Nephron (organoid): Measurements from ENCODE around the gene FGD2.
"Not testable (repeated sequence)": the region's sequence is repeated elsewhere in the genome, so short reads cannot be mapped to it uniquely, and the experiment has no call there.

Source experiments
- H3K27ac Mint-ChIP-seq, 3 experiments: 2 replicates each; pipeline ENCODE4 v1.8.0; 2020; ENCODE audit warnings: mixed read lengths in 3 of 3, mild to moderate bottlenecking in 2 of 3, moderate library complexity in 1 of 3
- H3K27me3 Mint-ChIP-seq: 2 replicates; pipeline ENCODE4 v1.8.0; 2021; ENCODE audit warnings: low read depth, mild to moderate bottlenecking, moderate library complexity, mixed read lengths
- H3K36me3 Mint-ChIP-seq: 2 replicates; pipeline ENCODE4 v1.8.0; 2020; ENCODE audit warnings: low read depth, mixed read lengths
- H3K4me1 Mint-ChIP-seq: 2 replicates; pipeline ENCODE4 v1.8.0; 2020; ENCODE audit warnings: mixed read lengths
- H3K4me3 Mint-ChIP-seq, 3 experiments: 2 replicates each; pipeline ENCODE4 v1.8.0; 2020; ENCODE audit warnings: mild to moderate bottlenecking in 3 of 3, mixed read lengths in 3 of 3, moderate library complexity in 2 of 3
- H3K9me3 Mint-ChIP-seq: 2 replicates; pipeline ENCODE4 v1.8.0; 2020; ENCODE audit warnings: mixed read lengths
- TF ChIP-seq, protein P1 (sequence below), 3 experiments: fragments of 200-600 bp; sonication (generic); IDR thresholded peaks; one replicate each; pipeline ENCODE4 v1.5.0; 2021; ENCODE audit warnings: antibody characterized with exemption in 3 of 3; ENCODE audit not compliant: unreplicated experiment in 3 of 3

Gene FGD2

DNA sequence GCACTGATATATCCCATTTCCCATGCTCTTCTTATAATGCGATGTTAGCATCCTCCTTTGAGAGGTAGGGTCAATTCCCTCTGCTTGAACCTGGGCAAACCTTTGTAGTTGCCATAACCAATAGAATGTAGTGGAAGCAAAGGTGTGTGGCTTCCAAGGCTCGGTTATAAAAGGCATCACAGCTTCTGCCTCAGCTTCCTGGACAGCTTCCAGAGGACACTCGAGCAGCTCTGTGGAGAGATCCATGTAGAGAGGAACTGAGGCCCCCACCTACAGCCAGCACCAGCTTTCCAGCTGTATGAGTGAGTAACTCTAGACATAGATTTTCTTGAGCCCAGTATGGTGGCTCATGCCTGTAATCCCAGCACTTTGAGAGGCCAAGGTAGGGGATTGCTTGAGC lies 36.7 kb downstream of the FGD2 start:
- peaks cover 18% of the 10 kb centered on the region for H3K4me1 Mint-ChIP-seq
- H3K27me3 Mint-ChIP-seq = peaks cover 3% of the 10 kb centered on the region
- no peaks in the 10 kb centered on the region for H3K36me3 Mint-ChIP-seq
- TF ChIP-seq, protein P1, sequence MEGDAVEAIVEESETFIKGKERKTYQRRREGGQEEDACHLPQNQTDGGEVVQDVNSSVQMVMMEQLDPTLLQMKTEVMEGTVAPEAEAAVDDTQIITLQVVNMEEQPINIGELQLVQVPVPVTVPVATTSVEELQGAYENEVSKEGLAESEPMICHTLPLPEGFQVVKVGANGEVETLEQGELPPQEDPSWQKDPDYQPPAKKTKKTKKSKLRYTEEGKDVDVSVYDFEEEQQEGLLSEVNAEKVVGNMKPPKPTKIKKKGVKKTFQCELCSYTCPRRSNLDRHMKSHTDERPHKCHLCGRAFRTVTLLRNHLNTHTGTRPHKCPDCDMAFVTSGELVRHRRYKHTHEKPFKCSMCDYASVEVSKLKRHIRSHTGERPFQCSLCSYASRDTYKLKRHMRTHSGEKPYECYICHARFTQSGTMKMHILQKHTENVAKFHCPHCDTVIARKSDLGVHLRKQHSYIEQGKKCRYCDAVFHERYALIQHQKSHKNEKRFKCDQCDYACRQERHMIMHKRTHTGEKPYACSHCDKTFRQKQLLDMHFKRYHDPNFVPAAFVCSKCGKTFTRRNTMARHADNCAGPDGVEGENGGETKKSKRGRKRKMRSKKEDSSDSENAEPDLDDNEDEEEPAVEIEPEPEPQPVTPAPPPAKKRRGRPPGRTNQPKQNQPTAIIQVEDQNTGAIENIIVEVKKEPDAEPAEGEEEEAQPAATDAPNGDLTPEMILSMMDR (IDR thresholded peaks at IDR 0.05; ENCODE audit: unreplicated experiment in 3 of 3) = no peak
- H3K4me3 Mint-ChIP-seq = no peak overlapping the region
- peaks cover 2% of the 10 kb centered on the region for H3K9me3 Mint-ChIP-seq
- H3K27ac Mint-ChIP-seq = no peak overlapping the region

DNA sequence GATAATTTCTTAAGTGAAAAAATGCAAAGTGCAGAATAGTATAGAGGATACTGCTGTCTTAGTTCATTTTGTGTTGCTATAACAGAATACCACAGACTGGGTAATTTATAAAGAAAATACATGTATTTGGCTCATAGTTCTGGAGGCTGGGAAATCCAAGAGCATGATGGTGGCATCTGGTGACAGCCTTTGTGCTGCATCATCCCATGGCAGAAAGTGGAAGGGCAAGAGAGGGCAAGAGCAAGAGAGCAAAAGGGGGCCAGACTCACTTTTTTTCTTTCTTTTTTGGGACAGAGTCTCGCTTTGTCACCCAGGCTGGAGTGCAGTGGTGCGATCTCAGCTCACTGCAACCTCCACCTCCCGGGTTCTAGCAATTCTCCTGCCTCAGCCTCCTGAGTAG lies 37.6 kb downstream of the FGD2 start:
- H3K27ac Mint-ChIP-seq, H3K9me3 Mint-ChIP-seq, H3K27me3 Mint-ChIP-seq, H3K4me3 Mint-ChIP-seq, H3K36me3 Mint-ChIP-seq: not testable (repeated sequence)
- H3K4me1 Mint-ChIP-seq = peaks cover 16% of the 10 kb centered on the region

DNA sequence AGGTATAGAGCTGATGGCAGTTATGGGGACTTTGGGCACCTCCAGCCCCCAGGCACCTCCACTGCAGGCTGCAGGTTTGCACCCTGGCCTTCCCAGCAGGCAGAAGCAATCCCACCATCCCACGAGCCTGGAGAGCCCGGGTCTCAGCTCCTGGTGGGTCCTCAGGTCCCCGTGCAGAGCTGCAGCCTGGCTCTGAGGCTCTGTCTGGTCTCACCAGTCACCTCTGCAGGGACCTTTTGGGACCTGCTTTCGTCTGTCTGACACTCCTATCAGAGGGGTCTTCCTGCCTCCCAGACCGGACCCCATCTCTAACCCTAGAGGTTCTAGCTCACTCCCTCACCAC lies 41.9 kb downstream of the FGD2 start:
- Mint-ChIP-seq H3K9me3 (peaks cover 2% of the 10 kb centered on the region), H3K27ac (no peak overlapping the region), H3K4me1 (peaks cover 22% of the 10 kb centered on the region), H3K27me3 (peaks cover 3% of the 10 kb centered on the region), H3K4me3 (no peak overlapping the region), H3K36me3 (no peaks in the 10 kb centered on the region)
- TF ChIP-seq, protein P1 (IDR thresholded peaks at IDR 0.05; ENCODE audit: unreplicated experiment in 3 of 3) = no peak

DNA sequence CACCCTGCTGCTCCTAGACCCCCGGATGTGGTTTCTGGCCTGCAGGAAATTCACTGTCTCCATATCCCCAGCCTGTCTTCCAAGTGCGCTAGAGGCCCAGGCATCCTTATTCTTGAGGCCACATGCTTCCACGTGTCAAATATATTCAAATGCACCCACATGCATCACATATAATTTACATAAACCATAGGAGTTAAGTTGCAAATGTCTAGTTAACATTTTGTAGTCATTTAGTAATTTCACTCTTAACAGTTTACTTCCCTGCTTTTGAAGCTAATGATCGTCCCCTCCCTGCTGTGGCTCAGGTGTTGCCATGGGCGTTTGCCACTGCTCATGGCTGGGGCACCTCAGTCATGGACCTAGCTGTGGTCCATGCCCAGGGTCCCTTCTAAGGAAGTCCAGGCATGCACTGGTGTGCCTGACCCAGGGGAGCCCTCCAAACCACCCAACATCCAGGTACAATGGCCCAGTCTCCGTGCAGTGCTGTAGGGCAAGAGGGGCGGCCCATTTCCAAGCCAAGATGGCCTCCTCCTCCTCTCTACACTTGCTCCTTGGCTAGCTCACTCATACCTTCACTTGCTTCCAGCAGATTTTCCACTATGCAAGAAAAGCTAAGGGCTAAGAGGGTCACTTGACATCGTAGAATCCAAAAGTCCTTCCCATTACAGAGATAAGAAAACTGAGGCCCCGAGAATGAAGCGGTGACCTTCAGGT lies 42.4 kb downstream of the FGD2 start:
- Mint-ChIP-seq H3K27ac (peak overlapping the region in 1 of 3 experiments; percentile 43), H3K36me3 (no peaks in the 10 kb centered on the region), H3K9me3 (peaks cover 2% of the 10 kb centered on the region), H3K4me3 (no peak overlapping the region), H3K4me1 (peaks cover 22% of the 10 kb centered on the region), H3K27me3 (peaks cover 3% of the 10 kb centered on the region)
- TF ChIP-seq, protein P1 (IDR thresholded peaks at IDR 0.05; ENCODE audit: unreplicated experiment in 3 of 3) = no peak

DNA sequence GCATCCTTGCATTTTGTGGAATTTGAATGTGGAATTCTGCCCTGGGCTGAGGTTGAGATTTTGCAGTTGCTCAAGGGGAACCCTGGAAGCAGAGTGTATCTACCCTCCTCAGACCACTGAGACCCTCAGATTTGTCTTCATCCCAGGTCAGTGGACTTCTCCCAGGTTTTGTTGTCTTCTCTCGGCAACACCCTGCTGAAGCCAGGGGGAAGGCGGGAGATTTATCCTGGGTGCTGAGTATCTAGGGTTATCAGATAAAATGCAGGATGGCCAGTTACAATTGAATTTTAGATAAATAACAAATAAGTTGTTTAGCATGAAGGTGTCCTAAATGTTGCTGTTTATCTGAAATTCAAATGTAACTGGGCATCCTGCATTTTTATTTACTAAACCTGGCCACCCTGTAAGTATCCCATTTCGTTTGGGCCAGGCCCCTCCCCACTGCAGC lies 43.0 kb downstream of the FGD2 start:
- Mint-ChIP-seq H3K27ac (peak overlapping the region in 2 of 3 experiments; percentile 7 to 73), H3K27me3 (peaks cover 3% of the 10 kb centered on the region), H3K4me1 (peaks cover 22% of the 10 kb centered on the region), H3K4me3 (no peak overlapping the region), H3K36me3 (no peaks in the 10 kb centered on the region), H3K9me3 (no peaks in the 10 kb centered on the region)
- TF ChIP-seq, protein P1 (IDR thresholded peaks at IDR 0.05; ENCODE audit: unreplicated experiment in 3 of 3) = no peak

DNA sequence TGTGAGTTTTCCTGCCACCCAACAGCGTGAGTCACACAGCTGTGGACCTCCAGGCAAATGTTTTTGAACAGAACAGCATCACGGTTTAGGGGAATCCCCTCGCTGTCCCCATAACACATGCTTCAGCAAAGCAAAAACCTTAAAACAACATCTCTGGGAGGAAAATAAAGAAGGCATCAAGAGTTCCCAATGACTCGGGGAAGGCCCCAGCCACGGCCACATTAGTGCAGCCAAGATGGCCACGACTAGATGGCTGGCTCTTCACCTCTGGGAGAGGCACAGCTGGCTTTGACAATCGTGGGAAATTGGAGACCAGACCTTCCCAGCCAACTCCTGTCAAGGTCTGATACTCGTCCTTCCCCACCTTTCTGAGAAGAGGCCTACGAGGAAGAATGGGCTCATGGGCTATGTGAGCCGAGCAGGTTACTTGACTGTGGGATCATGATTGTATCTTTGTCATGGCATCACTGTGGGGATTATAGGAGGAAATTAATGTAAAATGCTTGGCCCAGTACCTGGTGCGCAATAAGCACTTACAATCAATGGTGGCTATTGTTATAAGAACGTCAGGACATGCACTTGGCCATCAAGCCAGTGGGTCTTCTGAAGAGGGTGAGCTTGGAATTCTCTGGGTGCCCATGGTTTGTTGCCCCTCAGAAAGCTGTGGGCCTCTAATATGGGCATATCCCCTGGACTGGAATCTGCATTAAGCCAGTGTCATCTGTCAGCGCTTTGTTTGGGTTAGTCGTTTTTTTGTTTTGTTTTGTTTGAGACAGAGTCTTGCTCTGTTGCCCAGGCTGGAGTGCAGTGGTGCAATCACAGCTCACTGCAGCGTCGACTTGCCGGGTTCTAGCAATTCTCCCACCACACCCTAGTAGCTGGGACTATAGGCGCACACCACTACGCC lies 43.6 kb downstream of the FGD2 start:
- Mint-ChIP-seq H3K4me3 (no peak overlapping the region), H3K36me3 (no peaks in the 10 kb centered on the region), H3K27ac (peak overlapping the region in 2 of 3 experiments; percentile 7 to 73)

More for the DNA sequence above, 43.6 kb downstream of the FGD2 start:
- Mint-ChIP-seq H3K9me3 (no peaks in the 10 kb centered on the region), H3K4me1 (peaks cover 22% of the 10 kb centered on the region), H3K27me3 (peaks cover 3% of the 10 kb centered on the region)
- TF ChIP-seq, protein P1 (IDR thresholded peaks at IDR 0.05; ENCODE audit: unreplicated experiment in 3 of 3) = no peak
